Measurements from ENCODE around the gene LYL1. TPM values are rescaled to one million over a fixed set of nuclear protein-coding genes. Genes with fewer than 3 reads are reported as not detected.

LYL1 gene
- total and polyA plus RNA-seq, 4 donors: 0.35 to 69.7 (median 2.3) TPM

DNA sequence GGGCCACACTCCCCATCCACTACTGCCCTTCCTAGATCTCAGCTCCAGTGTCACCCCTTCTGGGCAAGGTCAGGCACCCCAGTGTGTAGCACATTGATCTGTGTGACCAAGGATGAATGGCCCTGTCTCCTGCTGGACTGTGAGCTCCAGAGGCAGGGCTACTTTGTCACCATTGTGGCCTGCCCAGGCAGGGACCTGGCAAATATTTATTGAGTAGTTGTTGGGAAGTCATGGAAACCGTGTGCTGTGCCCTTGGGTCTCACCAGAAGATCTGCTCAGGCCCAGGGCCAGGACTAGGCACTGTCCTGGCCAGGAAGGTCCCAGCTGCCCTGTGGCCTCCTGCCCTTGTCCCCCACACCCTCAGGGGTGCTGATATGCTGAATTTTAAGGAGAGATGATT lies 25.9 kb upstream of the LYL1 start:
- Histone ChIP-seq H3K9ac (ENCODE audit: low read depth in 1 of 2, low read length in 2 of 2) (no peak overlapping the region), H3K27me3 (ENCODE audit: control insufficient read depth in 4 of 4, insufficient read depth in 4 of 4, low read length in 3 of 4) (no peaks in the 10 kb centered on the region), H3K36me3 (ENCODE audit: control insufficient read depth in 4 of 4, insufficient read depth in 3 of 4, low read depth in 1 of 4, low read length in 3 of 4) (peaks cover 0 to 6% (median 0%) of the 10 kb centered on the region in 4 donors), H3K4me1 (ENCODE audit: control insufficient read depth in 4 of 4, insufficient read depth in 4 of 4, low read length in 3 of 4) (peaks cover 5 to 16% (median 11%) of the 10 kb centered on the region in 4 donors), H3K4me3 (ENCODE audit: low read depth in 1 of 3, low read length in 3 of 3) (no peak overlapping the region), H3K9me3 (ENCODE audit: control insufficient read depth in 4 of 4, low read length in 3 of 4) (no peaks in the 10 kb centered on the region), H3K27ac (ENCODE audit: low read depth in 1 of 2, low read length in 2 of 2) (peak overlapping the region; percentile 6 to 52)
- 33% methylated on average over 1 of the region's 1 CpG for WGBS
- DNase-seq (ENCODE audit: low spot score): no peak
- TF ChIP-seq GABPA (IDR thresholded peaks at IDR 0.05 in 1 of 2, conservative IDR thresholded peaks at IDR 0.05 in 1 of 2) (peak in 1 of 2 donors; percentile 42), HNF4A (conservative IDR thresholded peaks at IDR 0.05) (peak; percentile 88 to 90), ZBTB33 (IDR thresholded peaks at IDR 0.05) (no peak), JUND (IDR thresholded peaks at IDR 0.05) (peak in 1 of 2 donors; percentile 55), SP1 (IDR thresholded peaks at IDR 0.05) (peak; percentile 83), EGR1 (IDR thresholded peaks at IDR 0.05; ENCODE audit: low read depth in 2 of 2) (no peak), TAF1 (conservative IDR thresholded peaks at IDR 0.05) (no peak), HNF4G (IDR thresholded peaks at IDR 0.05) (no peak), NR2F2 (IDR thresholded peaks at IDR 0.05) (peak; percentile 40), FOXA1 (IDR thresholded peaks at IDR 0.05) (no peak), YY1 (IDR thresholded peaks at IDR 0.05) (peak; percentile 77), RXRA (IDR thresholded peaks at IDR 0.05) (peak; percentile 88 to 89), RAD21 (IDR thresholded peaks at IDR 0.05) (peak in 1 of 2 donors; percentile 58), FOXA2 (IDR thresholded peaks at IDR 0.05) (no peak)
- TF ChIP-seq, protein P1, sequence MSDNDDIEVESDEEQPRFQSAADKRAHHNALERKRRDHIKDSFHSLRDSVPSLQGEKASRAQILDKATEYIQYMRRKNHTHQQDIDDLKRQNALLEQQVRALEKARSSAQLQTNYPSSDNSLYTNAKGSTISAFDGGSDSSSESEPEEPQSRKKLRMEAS (IDR thresholded peaks at IDR 0.05): no peak
- TF ChIP-seq, protein P2, sequence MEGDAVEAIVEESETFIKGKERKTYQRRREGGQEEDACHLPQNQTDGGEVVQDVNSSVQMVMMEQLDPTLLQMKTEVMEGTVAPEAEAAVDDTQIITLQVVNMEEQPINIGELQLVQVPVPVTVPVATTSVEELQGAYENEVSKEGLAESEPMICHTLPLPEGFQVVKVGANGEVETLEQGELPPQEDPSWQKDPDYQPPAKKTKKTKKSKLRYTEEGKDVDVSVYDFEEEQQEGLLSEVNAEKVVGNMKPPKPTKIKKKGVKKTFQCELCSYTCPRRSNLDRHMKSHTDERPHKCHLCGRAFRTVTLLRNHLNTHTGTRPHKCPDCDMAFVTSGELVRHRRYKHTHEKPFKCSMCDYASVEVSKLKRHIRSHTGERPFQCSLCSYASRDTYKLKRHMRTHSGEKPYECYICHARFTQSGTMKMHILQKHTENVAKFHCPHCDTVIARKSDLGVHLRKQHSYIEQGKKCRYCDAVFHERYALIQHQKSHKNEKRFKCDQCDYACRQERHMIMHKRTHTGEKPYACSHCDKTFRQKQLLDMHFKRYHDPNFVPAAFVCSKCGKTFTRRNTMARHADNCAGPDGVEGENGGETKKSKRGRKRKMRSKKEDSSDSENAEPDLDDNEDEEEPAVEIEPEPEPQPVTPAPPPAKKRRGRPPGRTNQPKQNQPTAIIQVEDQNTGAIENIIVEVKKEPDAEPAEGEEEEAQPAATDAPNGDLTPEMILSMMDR (IDR thresholded peaks at IDR 0.05; ENCODE audit: low read depth, low read length, missing input control): no peak
- TF ChIP-seq, protein P3, sequence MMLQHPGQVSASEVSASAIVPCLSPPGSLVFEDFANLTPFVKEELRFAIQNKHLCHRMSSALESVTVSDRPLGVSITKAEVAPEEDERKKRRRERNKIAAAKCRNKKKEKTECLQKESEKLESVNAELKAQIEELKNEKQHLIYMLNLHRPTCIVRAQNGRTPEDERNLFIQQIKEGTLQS (IDR thresholded peaks at IDR 0.05): no peak
- TF ChIP-seq, protein P4, sequence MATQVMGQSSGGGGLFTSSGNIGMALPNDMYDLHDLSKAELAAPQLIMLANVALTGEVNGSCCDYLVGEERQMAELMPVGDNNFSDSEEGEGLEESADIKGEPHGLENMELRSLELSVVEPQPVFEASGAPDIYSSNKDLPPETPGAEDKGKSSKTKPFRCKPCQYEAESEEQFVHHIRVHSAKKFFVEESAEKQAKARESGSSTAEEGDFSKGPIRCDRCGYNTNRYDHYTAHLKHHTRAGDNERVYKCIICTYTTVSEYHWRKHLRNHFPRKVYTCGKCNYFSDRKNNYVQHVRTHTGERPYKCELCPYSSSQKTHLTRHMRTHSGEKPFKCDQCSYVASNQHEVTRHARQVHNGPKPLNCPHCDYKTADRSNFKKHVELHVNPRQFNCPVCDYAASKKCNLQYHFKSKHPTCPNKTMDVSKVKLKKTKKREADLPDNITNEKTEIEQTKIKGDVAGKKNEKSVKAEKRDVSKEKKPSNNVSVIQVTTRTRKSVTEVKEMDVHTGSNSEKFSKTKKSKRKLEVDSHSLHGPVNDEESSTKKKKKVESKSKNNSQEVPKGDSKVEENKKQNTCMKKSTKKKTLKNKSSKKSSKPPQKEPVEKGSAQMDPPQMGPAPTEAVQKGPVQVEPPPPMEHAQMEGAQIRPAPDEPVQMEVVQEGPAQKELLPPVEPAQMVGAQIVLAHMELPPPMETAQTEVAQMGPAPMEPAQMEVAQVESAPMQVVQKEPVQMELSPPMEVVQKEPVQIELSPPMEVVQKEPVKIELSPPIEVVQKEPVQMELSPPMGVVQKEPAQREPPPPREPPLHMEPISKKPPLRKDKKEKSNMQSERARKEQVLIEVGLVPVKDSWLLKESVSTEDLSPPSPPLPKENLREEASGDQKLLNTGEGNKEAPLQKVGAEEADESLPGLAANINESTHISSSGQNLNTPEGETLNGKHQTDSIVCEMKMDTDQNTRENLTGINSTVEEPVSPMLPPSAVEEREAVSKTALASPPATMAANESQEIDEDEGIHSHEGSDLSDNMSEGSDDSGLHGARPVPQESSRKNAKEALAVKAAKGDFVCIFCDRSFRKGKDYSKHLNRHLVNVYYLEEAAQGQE (IDR thresholded peaks at IDR 0.05): peak; percentile 26
